GM23338 (cell line): ENCODE measurements around the gene IGF2BP3. TPM values are rescaled to one million over a fixed set of nuclear protein-coding genes. Genes with fewer than 3 reads are reported as not detected.

Experiments
- ATAC-seq: fragments of 200-7000 bp; cut with Tn5 transposase; 3 replicates; pipeline ENCODE4 v1.9.1; 2020
- DNase-seq: peaks from one replicate; pipeline ENCODE4 v3.0.0-alpha.2; 2015; ENCODE audit warnings: low spot score
- H2AFZ ChIP-seq: fragments of 200-600 bp; sonication (generic); 2 replicates; pipeline ENCODE4 v1.8.0; 2016; ENCODE audit warnings: antibody characterized with exemption, mild to moderate bottlenecking, moderate library complexity
- H3F3A ChIP-seq: fragments of 200-600 bp; sonication (generic); replicated peaks from 2 replicates; pipeline ENCODE4 v1.8.0; 2017; ENCODE audit warnings: antibody characterized with exemption, mixed run types, low read depth
- H3K27ac ChIP-seq: fragments of 200-600 bp; sonication (generic); 2 replicates; pipeline ENCODE4 v1.6.1; 2016; ENCODE audit warnings: low read depth
- H3K27me3 ChIP-seq: fragments of 200-600 bp; sonication (generic); 2 replicates; pipeline ENCODE4 v1.8.0; 2016; ENCODE audit warnings: mild to moderate bottlenecking, mixed run types, moderate library complexity; ENCODE audit not compliant: insufficient read depth
- H3K36me3 ChIP-seq: fragments of 200-600 bp; sonication (generic); 2 replicates; pipeline ENCODE4 v1.8.0; 2016; ENCODE audit warnings: mild to moderate bottlenecking; ENCODE audit not compliant: insufficient read depth
- H3K4me1 ChIP-seq: fragments of 200-600 bp; sonication (generic); 2 replicates; pipeline ENCODE4 v1.8.0; 2016; ENCODE audit warnings: mild to moderate bottlenecking, moderate library complexity; ENCODE audit not compliant: insufficient read depth
- H3K4me2 ChIP-seq: fragments of 200-600 bp; sonication (generic); 2 replicates; pipeline ENCODE4 v1.7.1; 2017; ENCODE audit warnings: mixed run types
- H3K4me3 ChIP-seq: fragments of 200-600 bp; sonication (generic); 2 replicates; pipeline ENCODE4 v1.6.1; 2016; ENCODE audit warnings: mixed run types
- H3K79me2 ChIP-seq: fragments of 200-600 bp; sonication (generic); replicated peaks from 2 replicates; pipeline ENCODE4 v1.8.0; 2017; ENCODE audit warnings: mild to moderate bottlenecking; ENCODE audit not compliant: insufficient read depth
- H3K9me2 ChIP-seq: fragments of 200-600 bp; sonication (generic); 2 replicates; pipeline ENCODE4 v1.8.0; 2017; ENCODE audit not compliant: insufficient read depth
- H4K20me1 ChIP-seq: fragments of 200-600 bp; sonication (generic); replicated peaks from 2 replicates; pipeline ENCODE4 v1.8.0; 2017; ENCODE audit warnings: mild to moderate bottlenecking; ENCODE audit not compliant: insufficient read depth
- H3K27ac Mint-ChIP-seq: 2 replicates; pipeline ENCODE4 v1.8.0; 2020; ENCODE audit warnings: inconsistent platforms, mild to moderate bottlenecking, moderate library complexity, mixed read lengths
- H3K27me3 Mint-ChIP-seq: 3 replicates; pipeline ENCODE4 v1.8.0; 2022; ENCODE audit warnings: low read depth, mild to moderate bottlenecking, moderate library complexity, mixed read lengths, inconsistent platforms; ENCODE audit not compliant: insufficient read depth, poor library complexity
- H3K36me3 Mint-ChIP-seq: 3 replicates; pipeline ENCODE4 v1.8.0; 2021; ENCODE audit warnings: low read depth, mild to moderate bottlenecking, inconsistent platforms, moderate library complexity, mixed read lengths
- H3K4me1 Mint-ChIP-seq: 3 replicates; pipeline ENCODE4 v1.8.0; 2020; ENCODE audit warnings: mild to moderate bottlenecking, inconsistent platforms, mixed read lengths
- H3K4me3 Mint-ChIP-seq: 3 replicates; pipeline ENCODE4 v1.8.0; 2021; ENCODE audit warnings: moderate library complexity, mild to moderate bottlenecking, inconsistent platforms, mixed read lengths
- H3K9me3 Mint-ChIP-seq: 3 replicates; pipeline ENCODE4 v1.8.0; 2020; ENCODE audit warnings: moderate library complexity, mild to moderate bottlenecking, inconsistent platforms, mixed read lengths
- CREB1 ChIP-seq: fragments of 250-450 bp; sonication (Bioruptor Pico); IDR thresholded peaks from 2 replicates; pipeline ENCODE4 v1.5.0; 2020; ENCODE audit warnings: low read depth, mild to moderate bottlenecking, moderate library complexity
- ETS1 ChIP-seq: IDR thresholded peaks from 2 replicates; pipeline ENCODE4 v1.6.1; 2016; ENCODE audit warnings: antibody characterized with exemption
- EZH2 ChIP-seq: fragments of 200-600 bp; sonication (generic); IDR thresholded peaks from one replicate; pipeline ENCODE4 v1.8.0; 2017; ENCODE audit warnings: antibody characterized with exemption, mild to moderate bottlenecking, low read depth; ENCODE audit not compliant: unreplicated experiment
- EZH2phosphoT487 ChIP-seq: fragments of 200-600 bp; sonication (generic); IDR thresholded peaks from one replicate; pipeline ENCODE4 v1.8.1; 2018; ENCODE audit warnings: antibody characterized with exemption; ENCODE audit not compliant: unreplicated experiment
- JUNB ChIP-seq: IDR thresholded peaks from one replicate; pipeline ENCODE4 v1.6.1; 2016; ENCODE audit warnings: antibody characterized with exemption; ENCODE audit not compliant: unreplicated experiment
- NANOG ChIP-seq: IDR thresholded peaks from 2 replicates; pipeline ENCODE4 v1.6.1; 2016; ENCODE audit warnings: antibody characterized with exemption, borderline replicate concordance
- POLR2AphosphoS5 ChIP-seq: IDR thresholded peaks from 2 replicates; pipeline ENCODE4 v1.6.1; 2016; ENCODE audit warnings: antibody characterized with exemption, low read depth
- REST ChIP-seq: IDR thresholded peaks from one replicate; pipeline ENCODE4 v1.6.1; 2018; ENCODE audit warnings: antibody characterized with exemption; ENCODE audit not compliant: unreplicated experiment
- STAT1 ChIP-seq: IDR thresholded peaks from one replicate; pipeline ENCODE4 v1.6.1; 2016; ENCODE audit warnings: antibody characterized with exemption; ENCODE audit not compliant: unreplicated experiment
- ZNF114 ChIP-seq: fragments of 250-450 bp; sonication (Bioruptor Pico); IDR thresholded peaks from 2 replicates; pipeline ENCODE4 v1.5.0; 2020; ENCODE audit warnings: mild to moderate bottlenecking, moderate library complexity
- ZNF331 ChIP-seq: fragments of 250-450 bp; sonication (Bioruptor Pico); IDR thresholded peaks from 2 replicates; pipeline ENCODE4 v1.5.0; 2020; ENCODE audit warnings: low read depth, mild to moderate bottlenecking, moderate library complexity
- ZNF462 ChIP-seq: fragments of 250-450 bp; sonication (Bioruptor Pico); IDR thresholded peaks from 2 replicates; pipeline ENCODE4 v1.5.0; 2020; ENCODE audit warnings: mild to moderate bottlenecking, moderate library complexity
- polyA plus RNA-seq: library from polyadenylated mRNA; unstranded; fragments of >200 nt; fragmentation: Nextera tagmentation; extraction: Ambion mirVana; gene quantifications from 2 replicates; pipeline ENCODE4 v1.2.1, GENCODE V29; 2016
- total RNA-seq: library from RNA; depleted of rRNA; stranded (reverse); fragments of >200 nt; shearing (Covaris generic); gene quantifications from 2 replicates; pipeline ENCODE4 v1.2.3, GENCODE V29; 2014
- TF ChIP-seq, protein P1 (sequence below), 2 experiments: fragments of 200-600 bp in 1 of 2; sonication (generic) in 1 of 2; conservative IDR thresholded peaks; 2 replicates each; pipeline versions ENCODE4 v1.5.1 to v1.6.1; 2016 to 2017; ENCODE audit warnings: antibody characterized with exemption in 2 of 2, low read depth in 2 of 2, mild to moderate bottlenecking in 2 of 2, moderate library complexity in 1 of 2

IGF2BP3 gene
- total and polyA plus RNA-seq, 2 experiments from 2014 or later: 52.0 to 183 TPM

GRCh38 chr7:23403970-23404369, 66.3 kb downstream of the IGF2BP3 start:
- H3K79me2 ChIP-seq: peaks cover 97% of the 10 kb centered on the region
- no peaks in the 10 kb centered on the region for H3K4me1 ChIP-seq
- ATAC-seq (no peak), DNase-seq (no peak)
- H3K4me3 Mint-ChIP-seq: no peak overlapping the region
- H3K9me3 Mint-ChIP-seq: peaks cover 29% of the 10 kb centered on the region
- H3K27me3 ChIP-seq: no peaks in the 10 kb centered on the region
- no peaks in the 10 kb centered on the region for H3K27me3 Mint-ChIP-seq
- no peak overlapping the region for H3K27ac ChIP-seq
- no peak overlapping the region for H3K4me2 ChIP-seq
- peaks cover 48% of the 10 kb centered on the region for H4K20me1 ChIP-seq
- no peak overlapping the region for H2AFZ ChIP-seq
- no peak overlapping the region for H3K4me3 ChIP-seq
- peaks cover 81% of the 10 kb centered on the region for H3K36me3 Mint-ChIP-seq
- TF ChIP-seq POLR2AphosphoS5 (no peak), JUNB (no peak), ZNF331 (CRISPR knock-in tag) (no peak), REST (no peak), EZH2phosphoT487 (no peak), CREB1 (CRISPR knock-in tag) (no peak), EZH2 (no peak), STAT1 (no peak), ZNF114 (CRISPR knock-in tag) (no peak), ZNF462 (no peak), NANOG (no peak), ETS1 (no peak)
- TF ChIP-seq, protein P1, sequence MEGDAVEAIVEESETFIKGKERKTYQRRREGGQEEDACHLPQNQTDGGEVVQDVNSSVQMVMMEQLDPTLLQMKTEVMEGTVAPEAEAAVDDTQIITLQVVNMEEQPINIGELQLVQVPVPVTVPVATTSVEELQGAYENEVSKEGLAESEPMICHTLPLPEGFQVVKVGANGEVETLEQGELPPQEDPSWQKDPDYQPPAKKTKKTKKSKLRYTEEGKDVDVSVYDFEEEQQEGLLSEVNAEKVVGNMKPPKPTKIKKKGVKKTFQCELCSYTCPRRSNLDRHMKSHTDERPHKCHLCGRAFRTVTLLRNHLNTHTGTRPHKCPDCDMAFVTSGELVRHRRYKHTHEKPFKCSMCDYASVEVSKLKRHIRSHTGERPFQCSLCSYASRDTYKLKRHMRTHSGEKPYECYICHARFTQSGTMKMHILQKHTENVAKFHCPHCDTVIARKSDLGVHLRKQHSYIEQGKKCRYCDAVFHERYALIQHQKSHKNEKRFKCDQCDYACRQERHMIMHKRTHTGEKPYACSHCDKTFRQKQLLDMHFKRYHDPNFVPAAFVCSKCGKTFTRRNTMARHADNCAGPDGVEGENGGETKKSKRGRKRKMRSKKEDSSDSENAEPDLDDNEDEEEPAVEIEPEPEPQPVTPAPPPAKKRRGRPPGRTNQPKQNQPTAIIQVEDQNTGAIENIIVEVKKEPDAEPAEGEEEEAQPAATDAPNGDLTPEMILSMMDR (conservative IDR thresholded peaks at IDR 0.05; ENCODE audit: low read depth in 2 of 2): no peak
- no peaks in the 10 kb centered on the region for H3F3A ChIP-seq
- H3K9me2 ChIP-seq: no peaks in the 10 kb centered on the region
- H3K27ac Mint-ChIP-seq: no peak overlapping the region
- peaks cover 7% of the 10 kb centered on the region; the same call in 2 of the 3 replicates for H3K4me1 Mint-ChIP-seq
- H3K36me3 ChIP-seq: peaks cover 13% of the 10 kb centered on the region; the same call in 1 of the 2 replicates
